GM12865 (cell line): Measurements from ENCODE around the gene SCN5A.
A peak's percentile ranks its signal among the peaks of the same experiment; 100 is the strongest.

ENCODE experiments used
- DNase-seq: peaks from one replicate; pipeline ENCODE4 v3.0.0; 2010; ENCODE audit warnings: low read depth
- H3K4me3 ChIP-seq: 2 replicates; pipeline ENCODE4 v1.5.1; 2011; ENCODE audit warnings: mild to moderate bottlenecking, low read depth, low read length, control low read depth
- TF ChIP-seq, protein P1 (sequence below): IDR thresholded peaks from 2 replicates; pipeline ENCODE4 v1.5.1; 2011; ENCODE audit warnings: low read length, control low read depth, low read depth, inconsistent platforms; ENCODE audit not compliant: insufficient read depth; ENCODE audit errors: missing control alignments

Gene SCN5A

GRCh38 chr3:38581774-38582173 is 67.7 kb downstream of the SCN5A start:
- DNase-seq, result no peak
- TF ChIP-seq, protein P1, sequence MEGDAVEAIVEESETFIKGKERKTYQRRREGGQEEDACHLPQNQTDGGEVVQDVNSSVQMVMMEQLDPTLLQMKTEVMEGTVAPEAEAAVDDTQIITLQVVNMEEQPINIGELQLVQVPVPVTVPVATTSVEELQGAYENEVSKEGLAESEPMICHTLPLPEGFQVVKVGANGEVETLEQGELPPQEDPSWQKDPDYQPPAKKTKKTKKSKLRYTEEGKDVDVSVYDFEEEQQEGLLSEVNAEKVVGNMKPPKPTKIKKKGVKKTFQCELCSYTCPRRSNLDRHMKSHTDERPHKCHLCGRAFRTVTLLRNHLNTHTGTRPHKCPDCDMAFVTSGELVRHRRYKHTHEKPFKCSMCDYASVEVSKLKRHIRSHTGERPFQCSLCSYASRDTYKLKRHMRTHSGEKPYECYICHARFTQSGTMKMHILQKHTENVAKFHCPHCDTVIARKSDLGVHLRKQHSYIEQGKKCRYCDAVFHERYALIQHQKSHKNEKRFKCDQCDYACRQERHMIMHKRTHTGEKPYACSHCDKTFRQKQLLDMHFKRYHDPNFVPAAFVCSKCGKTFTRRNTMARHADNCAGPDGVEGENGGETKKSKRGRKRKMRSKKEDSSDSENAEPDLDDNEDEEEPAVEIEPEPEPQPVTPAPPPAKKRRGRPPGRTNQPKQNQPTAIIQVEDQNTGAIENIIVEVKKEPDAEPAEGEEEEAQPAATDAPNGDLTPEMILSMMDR, result no peak
- H3K4me3 ChIP-seq, result no peak overlapping the region

GRCh38 chr3:38580450-38581382 is 68.8 kb downstream of the SCN5A start:
- no peak overlapping the region for H3K4me3 ChIP-seq
- DNase-seq, result no peak
- TF ChIP-seq, protein P1, result no peak

- H3K4me3 ChIP-seq, result no peak overlapping the region
- TF ChIP-seq, protein P1, result no peak
- DNase-seq, result peak; percentile 67
Measured at GRCh38 chr3:38579551-38580449, 69.7 kb downstream of the SCN5A start.

DNA sequence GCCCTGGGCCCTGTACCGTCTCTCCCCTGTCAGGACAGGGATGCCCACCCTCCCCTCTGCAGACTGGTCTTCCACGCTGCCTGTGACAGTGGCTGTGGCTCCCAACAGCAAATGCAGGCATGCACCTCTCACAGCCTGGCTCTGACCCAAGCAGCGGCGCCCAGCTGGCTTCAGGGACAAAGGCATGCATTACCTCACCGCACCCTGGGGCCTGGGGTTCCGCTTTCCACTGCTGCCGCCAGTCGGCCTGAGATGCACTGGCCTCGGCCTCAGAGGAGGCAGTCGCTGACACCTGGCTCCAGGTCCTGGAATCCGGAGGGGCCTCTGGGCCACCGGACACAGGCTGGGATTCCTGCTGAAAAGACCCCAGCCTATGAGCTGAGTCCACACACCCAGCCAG is 70.3 kb downstream of the SCN5A start:
- TF ChIP-seq, protein P1, result no peak
- H3K4me3 ChIP-seq, result no peak overlapping the region
- DNase-seq, result no peak

- H3K4me3 ChIP-seq, result no peak overlapping the region
- DNase-seq, result no peak
- TF ChIP-seq, protein P1, result no peak
Measured at GRCh38 chr3:38578551-38578950, 70.9 kb downstream of the SCN5A start.

DNA sequence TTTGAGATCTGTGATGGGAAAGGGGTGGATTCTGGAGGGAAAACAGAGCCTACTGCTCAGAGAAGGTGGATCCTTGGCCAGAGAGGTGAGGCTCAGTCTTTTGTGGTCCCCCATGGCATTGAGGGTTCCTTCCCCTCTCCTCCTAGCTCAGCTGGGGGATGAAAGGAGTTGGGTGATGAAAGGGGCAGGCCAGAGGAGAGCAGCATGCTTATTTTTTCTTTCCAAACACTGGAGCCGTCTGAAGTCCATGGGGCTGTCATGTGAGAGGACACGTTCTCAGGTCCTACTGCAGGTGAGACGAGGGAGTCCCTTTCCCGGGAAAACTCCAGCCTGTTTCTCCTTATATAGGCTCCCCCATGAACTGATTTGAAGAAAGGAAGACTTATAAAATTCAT is 71.4 kb downstream of the SCN5A start:
- TF ChIP-seq, protein P1, result no peak
- DNase-seq, result no peak
- H3K4me3 ChIP-seq, result no peak overlapping the region
